GM12891 (cell line): Measurements from ENCODE around the gene LOC128125822.

Experiments used
- POLR2A ChIP-seq: IDR thresholded peaks from 2 replicates; pipeline ENCODE4 v1.6.1; 2011; ENCODE audit warnings: low read depth, low read length, control low read depth
- POLR2AphosphoS5 ChIP-seq: IDR thresholded peaks from 2 replicates; pipeline ENCODE4 v1.6.1; 2011; ENCODE audit warnings: low read depth, low read length, control low read depth

DNA sequence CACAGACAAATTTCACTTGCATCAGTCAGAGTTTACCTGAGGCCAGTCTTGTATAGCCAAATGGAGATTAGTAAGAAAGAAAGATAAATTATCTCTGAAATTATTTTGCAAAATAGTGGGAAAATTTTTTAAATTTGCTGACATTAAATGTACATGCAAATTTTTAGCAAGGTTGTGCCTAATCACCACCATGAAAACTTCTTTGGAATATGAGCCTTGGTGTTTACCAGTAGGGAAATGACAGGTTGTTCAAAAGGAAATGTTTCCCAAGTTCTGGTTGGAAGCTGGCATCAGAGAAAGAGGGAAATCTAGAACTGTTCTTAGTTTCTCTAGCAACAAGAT lies 34.4 kb upstream of the LOC128125822 start:
- TF ChIP-seq POLR2A = no peak
- TF ChIP-seq POLR2AphosphoS5 = no peak
